Keratinocyte (primary cell): Measurements from ENCODE around the gene GSN. TPM values are rescaled to one million over a fixed set of nuclear protein-coding genes. Genes with fewer than 3 reads are reported as not detected.
A peak's percentile ranks its signal among the peaks of the same experiment; 100 is the strongest.

Experiments
- DNase-seq: peaks from one replicate; pipeline ENCODE4 v3.0.0-alpha.2; 2011; ENCODE audit warnings: low read depth, missing footprints, low spot score
- FAIRE-seq: peaks from 2 replicates; lab custom pipeline; 2011; peaks lifted over from hg19 to GRCh38; lab: Jason Lieb, UNC
- H2AFZ ChIP-seq: 2 replicates; pipeline ENCODE4 v1.6.0; 2012; ENCODE audit warnings: low read length, control low read depth, inconsistent platforms; ENCODE audit not compliant: control insufficient read depth
- H3K27ac ChIP-seq: 2 replicates; pipeline ENCODE4 v1.5.1; 2011; ENCODE audit warnings: low read length; ENCODE audit not compliant: control insufficient read depth, insufficient read depth
- H3K27me3 ChIP-seq: 3 replicates; pipeline ENCODE4 v1.6.0; 2011; ENCODE audit warnings: low read length; ENCODE audit not compliant: control insufficient read depth, insufficient read depth; ENCODE audit errors: extremely low read depth
- H3K36me3 ChIP-seq, 2 experiments: 2 replicates in 1 of 2; 3 replicates in 1 of 2; pipeline ENCODE4 v1.5.1; 2011; ENCODE audit warnings: low read length in 2 of 2, mild to moderate bottlenecking in 1 of 2; ENCODE audit not compliant: control insufficient read depth in 2 of 2, insufficient read depth in 2 of 2; ENCODE audit errors: extremely low read depth in 1 of 2
- H3K4me1 ChIP-seq: 3 replicates; pipeline ENCODE4 v1.5.1; 2011; ENCODE audit warnings: low read length; ENCODE audit not compliant: control insufficient read depth, insufficient read depth; ENCODE audit errors: extremely low read depth
- H3K4me2 ChIP-seq: 3 replicates; pipeline ENCODE4 v1.6.0; 2011; ENCODE audit warnings: low read depth, low read length; ENCODE audit not compliant: control insufficient read depth, insufficient read depth; ENCODE audit errors: extremely low read depth
- H3K4me3 ChIP-seq, 3 experiments: fragments of 200-600 bp in 1 of 3; sonication (generic) in 1 of 3; 2 replicates in 2 of 3; 3 replicates in 1 of 3; pipeline ENCODE4 v1.5.1; 2011 to 2016; ENCODE audit warnings: low read length in 3 of 3, mild to moderate bottlenecking in 3 of 3, control low read depth in 2 of 3, inconsistent platforms in 1 of 3, low read depth in 1 of 3, mixed read lengths in 1 of 3, mixed run types in 1 of 3, moderate library complexity in 1 of 3; ENCODE audit not compliant: control insufficient read depth in 2 of 3, insufficient read depth in 2 of 3; ENCODE audit errors: extremely low read depth in 1 of 3
- H3K79me2 ChIP-seq: 2 replicates; pipeline ENCODE4 v1.6.0; 2012; ENCODE audit warnings: low read length; ENCODE audit not compliant: control insufficient read depth, insufficient read depth
- H3K9ac ChIP-seq: 3 replicates; pipeline ENCODE4 v1.6.0; 2011; ENCODE audit warnings: low read length; ENCODE audit not compliant: control insufficient read depth, insufficient read depth; ENCODE audit errors: extremely low read depth
- H3K9me1 ChIP-seq: 3 replicates; pipeline ENCODE4 v1.6.0; 2011; ENCODE audit warnings: low read length; ENCODE audit not compliant: control insufficient read depth, insufficient read depth; ENCODE audit errors: extremely low read depth
- H3K9me3 ChIP-seq: 2 replicates; pipeline ENCODE4 v1.5.1; 2012; ENCODE audit warnings: low read depth, low read length; ENCODE audit not compliant: control insufficient read depth
- H4K20me1 ChIP-seq: 3 replicates; pipeline ENCODE4 v1.6.0; 2011; ENCODE audit warnings: low read length; ENCODE audit not compliant: control insufficient read depth, insufficient read depth; ENCODE audit errors: extremely low read depth
- EZH2 ChIP-seq: IDR thresholded peaks from one replicate; pipeline ENCODE4 v1.6.1; 2012; ENCODE audit warnings: inconsistent platforms, mild to moderate bottlenecking, low read length, moderate library complexity
- dilution Hi-C: fragments of 300-500 bp; cut with MboI; formaldehyde crosslinking; loops from one replicate; pipeline ENCODE4 v1.7.0; 2020; ENCODE audit warnings: low sequenced_read_pairs; ENCODE audit not compliant: extremely low pct_ligation_motif_present
- polyA minus RNA-seq, 3 experiments: library from RNA; depleted of rRNA, polyadenylated mRNA; stranded (reverse); fragments of >200 nt; gene quantifications; 1 replicate in 1 of 3; 2 replicates in 1 of 3; 3 replicates in 1 of 3; pipeline ENCODE4 v1.2.3, GENCODE V29; 2011
- polyA plus RNA-seq, 5 experiments: library from polyadenylated mRNA; depleted of rRNA in 3 of 5; stranded (reverse) in 3 of 5; stranded (forward) in 1 of 5; unstranded in 1 of 5; fragments of >200 nt; gene quantifications; 1 replicate in 1 of 5; 2 replicates in 3 of 5; 3 replicates in 1 of 5; pipeline versions ENCODE4 v1.2.1 to v1.2.3, GENCODE V29; 2011 to 2012; ENCODE audit warnings: missing spikeins in 2 of 5, low read depth in 1 of 5, low replicate concordance in 1 of 5
- TF ChIP-seq, protein P1 (sequence below), 3 experiments: IDR thresholded peaks in 1 of 3; conservative IDR thresholded peaks in 1 of 3; optimal IDR thresholded peaks in 1 of 3; 2 replicates in 2 of 3; 3 replicates in 1 of 3; pipeline versions ENCODE3 to v1.5.1; 2011; ENCODE audit warnings: low read length in 3 of 3, mild to moderate bottlenecking in 3 of 3, moderate library complexity in 2 of 3, control low read depth in 1 of 3, inconsistent platforms in 1 of 3; ENCODE audit not compliant: insufficient read depth in 2 of 3; ENCODE audit errors: extremely low read depth in 1 of 3

Gene GSN
- polyA plus RNA-seq (166 to 348 TPM (median 287 TPM) in 3 replicates), polyA minus RNA-seq (343 to 723 TPM (median 389 TPM) in 3 replicates)
- 619 TPM for polyA plus RNA-seq (2011; ENCODE audit: low read depth)
- 156 and 282 TPM in 2 replicates for polyA plus RNA-seq (2011; cell fraction: cytosol; rRNA removed)
- 255 and 339 TPM in 2 replicates for polyA plus RNA-seq (2011; cell fraction: nucleus; rRNA removed)
- 221 and 240 TPM in 2 replicates for polyA plus RNA-seq (2012; ENCODE audit: low replicate concordance)
- 504 TPM for polyA minus RNA-seq (2011; cell fraction: cytosol; rRNA and poly(A)+ RNA removed)
- polyA minus RNA-seq (2011; cell fraction: nucleus; rRNA and poly(A)+ RNA removed), result 333 and 379 TPM in 2 replicates

DNA sequence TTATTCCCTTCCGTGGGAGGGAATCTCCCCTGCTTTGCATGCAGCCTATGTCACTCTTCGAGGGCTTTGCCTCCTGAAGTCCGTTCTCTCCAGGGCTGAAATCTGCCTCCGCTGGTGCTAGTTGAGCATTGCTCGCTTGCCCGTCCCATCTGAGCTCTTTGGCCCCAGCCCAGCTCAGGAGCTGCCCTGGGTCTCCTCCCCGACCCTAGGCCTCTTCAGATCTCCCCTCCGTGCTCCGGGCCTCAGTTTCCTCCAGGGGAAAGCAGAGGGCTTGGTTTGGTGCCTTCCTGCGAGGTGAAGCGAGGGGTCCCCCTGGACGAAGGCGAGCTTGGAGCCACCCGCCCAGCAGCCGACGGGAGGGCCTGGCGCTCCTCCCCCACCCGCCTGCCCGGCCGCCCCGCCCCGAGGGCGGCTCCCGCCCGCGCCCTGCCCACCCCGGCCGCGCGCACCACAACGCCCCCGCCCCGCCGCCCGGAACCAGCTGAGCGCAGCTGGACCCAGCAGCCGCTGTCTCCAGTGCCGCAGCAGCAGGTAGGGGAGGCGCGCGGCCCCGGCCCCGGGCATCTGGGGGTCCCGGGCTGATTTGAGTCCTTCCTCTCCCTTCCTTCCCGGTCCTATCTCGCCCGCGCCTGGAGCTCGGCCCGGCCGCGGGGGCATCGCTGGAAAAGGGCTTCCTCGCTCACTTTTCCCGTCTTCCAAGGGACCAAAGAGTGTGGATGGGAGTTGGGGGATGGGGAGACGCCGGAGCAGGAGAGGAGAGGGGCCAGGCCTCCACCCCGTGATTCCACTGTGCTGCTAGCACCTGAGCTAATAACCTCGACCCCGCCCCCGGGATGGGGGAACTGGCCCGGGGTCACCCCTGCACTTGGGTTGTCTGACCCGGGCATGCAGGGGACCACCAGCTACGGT is at the start of gene GSN:
TSS of gene GSN (plus strand) at position 474 of the 909 bp plus-strand sequence. CDS start 33,810 bp downstream, outside the sequence.
- no peaks in the 10 kb centered on the region for H4K20me1 ChIP-seq
- no peaks in the 10 kb centered on the region for H3K27me3 ChIP-seq
- H3K9me1 ChIP-seq, result peaks cover 3% of the 10 kb centered on the region
- peaks cover 3 to 6% of the 10 kb centered on the region in 2 experiments for H3K36me3 ChIP-seq
- H3K4me3 ChIP-seq, result peak within 1 kb of the TSS; percentile 67 to 92 (median 83)
- peak within 1 kb of the TSS; percentile 98 for H3K4me2 ChIP-seq
- peaks cover 24% of the 10 kb centered on the region for H3K4me1 ChIP-seq
- peaks cover 39% of the 10 kb centered on the region for H3K79me2 ChIP-seq
- H3K27ac ChIP-seq, result peak within 1 kb of the TSS; percentile 53
- peak; percentile 26 for FAIRE-seq
- dilution Hi-C loops, result no loop called here
- no peaks in the 10 kb centered on the region for H3K9me3 ChIP-seq
- H3K9ac ChIP-seq, result peak within 1 kb of the TSS; percentile 81
- DNase-seq, result no peak
- peak within 1 kb of the TSS; percentile 94 for H2AFZ ChIP-seq
- no peak for TF ChIP-seq EZH2
- TF ChIP-seq, protein P1, sequence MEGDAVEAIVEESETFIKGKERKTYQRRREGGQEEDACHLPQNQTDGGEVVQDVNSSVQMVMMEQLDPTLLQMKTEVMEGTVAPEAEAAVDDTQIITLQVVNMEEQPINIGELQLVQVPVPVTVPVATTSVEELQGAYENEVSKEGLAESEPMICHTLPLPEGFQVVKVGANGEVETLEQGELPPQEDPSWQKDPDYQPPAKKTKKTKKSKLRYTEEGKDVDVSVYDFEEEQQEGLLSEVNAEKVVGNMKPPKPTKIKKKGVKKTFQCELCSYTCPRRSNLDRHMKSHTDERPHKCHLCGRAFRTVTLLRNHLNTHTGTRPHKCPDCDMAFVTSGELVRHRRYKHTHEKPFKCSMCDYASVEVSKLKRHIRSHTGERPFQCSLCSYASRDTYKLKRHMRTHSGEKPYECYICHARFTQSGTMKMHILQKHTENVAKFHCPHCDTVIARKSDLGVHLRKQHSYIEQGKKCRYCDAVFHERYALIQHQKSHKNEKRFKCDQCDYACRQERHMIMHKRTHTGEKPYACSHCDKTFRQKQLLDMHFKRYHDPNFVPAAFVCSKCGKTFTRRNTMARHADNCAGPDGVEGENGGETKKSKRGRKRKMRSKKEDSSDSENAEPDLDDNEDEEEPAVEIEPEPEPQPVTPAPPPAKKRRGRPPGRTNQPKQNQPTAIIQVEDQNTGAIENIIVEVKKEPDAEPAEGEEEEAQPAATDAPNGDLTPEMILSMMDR (optimal IDR thresholded peaks at IDR 0.05 in 1 of 3, IDR thresholded peaks at IDR 0.05 in 1 of 3, conservative IDR thresholded peaks at IDR 0.05 in 1 of 3; ENCODE audit: extremely low read depth in 1 of 3, insufficient read depth in 2 of 3, low read length in 3 of 3), result no peak

DNA sequence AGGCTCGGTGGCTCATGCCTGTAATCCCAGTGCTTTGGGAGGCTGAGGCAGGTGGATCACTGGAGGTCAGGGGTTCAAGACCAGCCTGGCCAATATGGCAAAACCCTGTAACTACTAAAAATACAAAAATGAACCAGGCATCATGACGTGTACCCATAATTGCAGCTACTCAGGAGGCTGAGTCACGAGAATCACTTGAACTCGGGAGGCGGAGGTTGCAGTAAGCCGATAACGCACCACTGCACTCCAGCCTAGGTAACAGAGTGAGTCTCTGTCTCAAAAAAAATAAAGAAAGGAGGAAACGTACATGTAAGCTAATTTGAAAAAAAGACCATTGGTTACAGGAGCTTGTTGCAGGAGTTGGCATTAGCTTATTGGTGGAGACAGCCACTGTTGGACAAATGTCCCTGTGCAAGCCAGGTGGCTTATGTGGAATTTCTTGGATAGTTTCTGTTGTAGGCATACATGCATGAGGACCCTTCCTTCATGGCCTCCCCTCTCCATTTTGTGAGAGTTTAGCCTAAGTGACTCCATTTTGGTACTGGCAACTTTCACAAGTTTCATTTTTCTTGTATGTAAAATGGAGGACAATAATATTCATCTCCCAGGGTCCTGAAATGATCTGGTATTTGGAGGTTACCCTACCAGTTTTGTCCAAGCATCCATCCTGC is 49.5 kb upstream of the GSN start:
- Histone ChIP-seq H4K20me1 (no peaks in the 10 kb centered on the region), H3K4me2 (no peak overlapping the region), H2AFZ (no peak overlapping the region), H3K4me3 (no peak overlapping the region), H3K79me2 (no peaks in the 10 kb centered on the region), H3K9me3 (no peaks in the 10 kb centered on the region), H3K36me3 (no peaks in the 10 kb centered on the region), H3K4me1 (peaks cover 5% of the 10 kb centered on the region), H3K27ac (no peak overlapping the region), H3K9me1 (no peaks in the 10 kb centered on the region), H3K27me3 (no peaks in the 10 kb centered on the region), H3K9ac (no peak overlapping the region)
- dilution Hi-C loops, result no loop called here
- no peak for DNase-seq
- no peak for FAIRE-seq
- TF ChIP-seq, protein P1 (optimal IDR thresholded peaks at IDR 0.05 in 1 of 3, IDR thresholded peaks at IDR 0.05 in 1 of 3, conservative IDR thresholded peaks at IDR 0.05 in 1 of 3; ENCODE audit: extremely low read depth in 1 of 3, insufficient read depth in 2 of 3, low read length in 3 of 3), result no peak
- no peak for TF ChIP-seq EZH2
